Measurements from ENCODE around the gene SNX24.
"Not testable (repeated sequence)": the region's sequence is repeated elsewhere in the genome, so short reads cannot be mapped to it uniquely, and the experiment has no call there.

Gene SNX24

DNA sequence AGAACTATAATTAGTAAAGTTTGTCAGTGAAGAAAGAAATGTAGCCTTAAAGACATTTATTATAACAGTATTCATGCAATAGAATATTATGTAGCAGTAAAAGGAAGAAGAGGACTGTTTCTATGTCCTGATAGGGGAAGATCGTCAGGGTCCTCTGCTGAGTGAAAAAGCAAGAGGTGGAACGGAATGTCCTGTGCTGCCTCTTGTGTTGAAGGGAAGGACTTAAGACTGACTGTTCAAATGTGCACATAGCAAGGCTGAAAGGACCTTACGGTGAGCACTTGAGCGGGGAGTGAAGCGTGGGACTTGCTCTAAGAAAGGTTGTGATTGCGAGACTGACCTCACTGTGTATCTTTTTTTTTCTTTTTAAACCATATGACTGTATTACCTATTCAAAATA is 63.2 kb downstream of the SNX24 start:
- DNase-seq (ENCODE audit: extremely low read depth, low read depth): no peak
- TF ChIP-seq CTCF (IDR thresholded peaks at IDR 0.05; ENCODE audit: low read depth, low read length, missing control alignments): no peak
- no peak overlapping the region for H3K4me3 ChIP-seq (replicated peaks; ENCODE audit: low read depth, low read length)

GRCh38 chr5:122909470-122910100 is 64.2 kb downstream of the SNX24 start:
- TF ChIP-seq CTCF (IDR thresholded peaks at IDR 0.05; ENCODE audit: low read depth, low read length, missing control alignments): no peak
- DNase-seq (ENCODE audit: extremely low read depth, low read depth): no peak

GRCh38 chr5:122913436-122913835 is 68.0 kb downstream of the SNX24 start:
- not testable (repeated sequence) for DNase-seq (ENCODE audit: extremely low read depth, low read depth)

More at GRCh38 chr5:122909470-122910100, 64.2 kb downstream of the SNX24 start:
- H3K4me3 ChIP-seq (replicated peaks; ENCODE audit: low read depth, low read length): no peak overlapping the region

DNA sequence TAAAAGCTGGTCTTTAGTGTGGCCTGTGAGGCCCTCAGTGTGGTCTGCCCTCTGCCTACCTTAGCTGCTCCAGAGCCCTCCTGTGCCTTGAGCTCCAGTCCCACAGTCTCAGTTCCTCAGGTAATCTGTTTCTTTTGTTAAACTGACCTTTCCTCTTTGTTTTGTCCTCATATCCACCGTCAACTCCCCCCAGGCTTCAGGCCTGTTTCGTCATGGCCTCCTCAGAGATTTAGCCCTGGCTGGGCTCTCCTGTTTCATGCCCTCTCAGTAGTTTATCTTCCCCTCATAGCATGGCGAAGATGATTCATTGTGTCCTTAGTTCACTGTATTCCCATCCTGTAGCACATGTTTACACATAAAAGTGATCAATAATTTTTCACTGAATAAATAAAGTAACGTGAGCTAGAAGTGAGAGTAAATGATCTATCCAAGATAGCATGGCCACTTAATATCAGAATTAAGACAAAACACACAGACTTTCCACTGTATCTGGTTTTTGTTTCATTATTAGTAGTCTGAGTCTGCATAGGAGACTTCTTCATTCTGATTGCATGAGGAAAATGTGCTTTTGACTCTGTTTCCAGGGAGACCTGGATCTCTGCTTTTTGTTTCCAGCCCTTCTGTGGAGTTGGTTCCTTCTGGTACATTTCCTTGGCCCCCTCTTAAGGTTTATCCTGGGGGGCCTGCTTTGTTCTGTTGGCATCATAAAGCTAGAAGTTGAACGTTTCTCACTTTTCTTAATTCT is 70.5 kb downstream of the SNX24 start:
- no peak overlapping the region for H3K4me3 ChIP-seq (replicated peaks; ENCODE audit: low read depth, low read length)
- no peak for TF ChIP-seq CTCF (IDR thresholded peaks at IDR 0.05; ENCODE audit: low read depth, low read length, missing control alignments)
- DNase-seq (ENCODE audit: extremely low read depth, low read depth): no peak

More at GRCh38 chr5:122913436-122913835, 68.0 kb downstream of the SNX24 start:
- not testable (repeated sequence) for H3K4me3 ChIP-seq (replicated peaks; ENCODE audit: low read depth, low read length)

- no peak overlapping the region for H3K4me3 ChIP-seq (replicated peaks; ENCODE audit: low read depth, low read length)
- TF ChIP-seq CTCF (IDR thresholded peaks at IDR 0.05; ENCODE audit: low read depth, low read length, missing control alignments): no peak
- DNase-seq (ENCODE audit: extremely low read depth, low read depth): no peak
Measured at GRCh38 chr5:122916490-122916889, 71.1 kb downstream of the SNX24 start.

GRCh38 chr5:122919969-122920368 is 74.6 kb downstream of the SNX24 start:
- no peak overlapping the region for H3K4me3 ChIP-seq (replicated peaks; ENCODE audit: low read depth, low read length)
- DNase-seq (ENCODE audit: extremely low read depth, low read depth): no peak
- no peak for TF ChIP-seq CTCF (IDR thresholded peaks at IDR 0.05; ENCODE audit: low read depth, low read length, missing control alignments)

- no peak overlapping the region for H3K4me3 ChIP-seq (replicated peaks; ENCODE audit: low read depth, low read length)
- no peak for TF ChIP-seq CTCF (IDR thresholded peaks at IDR 0.05; ENCODE audit: low read depth, low read length, missing control alignments)
- DNase-seq (ENCODE audit: extremely low read depth, low read depth): no peak
Measured at GRCh38 chr5:122921826-122922225, 76.4 kb downstream of the SNX24 start.

Measured in HFF-Myc (cell line).